WTC11 (cell line): ENCODE results near the gene SLC6A2. TPM values are rescaled to one million over a fixed set of nuclear protein-coding genes. Genes with fewer than 3 reads are reported as not detected.

Source experiments
- ATAC-seq: fragments of 200-7000 bp; cut with Tn5 transposase; 2 replicates; pipeline ENCODE4 v1.10.0; 2021; ENCODE audit warnings: mild to moderate bottlenecking, moderate library complexity
- CTCF ChIA-PET: fragments of 300-600 bp; sonication (Branson Sonifier 250); formaldehyde crosslinking; loops from one replicate; lab custom pipeline; 2021; ENCODE audit warnings: antibody characterized with exemption; lab: Charles Lee
- POLR2A ChIA-PET: fragments of 350-600 bp; sonication (Branson Sonifier 250); formaldehyde crosslinking; loops from one replicate; lab custom pipeline; 2021; ENCODE audit warnings: antibody characterized with exemption; lab: Charles Lee
- DNase-seq: peaks from one replicate; pipeline ENCODE4 v3.0.0; 2021; ENCODE audit warnings: low spot score
- H3K27ac Mint-ChIP-seq: 2 replicates; pipeline ENCODE4 v1.8.0; 2021; ENCODE audit warnings: mixed read lengths
- H3K27me3 Mint-ChIP-seq: 2 replicates; pipeline ENCODE4 v1.8.0; 2021; ENCODE audit warnings: low read depth, mild to moderate bottlenecking, moderate library complexity, mixed read lengths
- H3K36me3 Mint-ChIP-seq: 2 replicates; pipeline ENCODE4 v1.8.0; 2021; ENCODE audit warnings: mixed read lengths
- H3K4me1 Mint-ChIP-seq: 2 replicates; pipeline ENCODE4 v1.8.0; 2022; ENCODE audit warnings: mixed read lengths
- H3K4me3 Mint-ChIP-seq: 2 replicates; pipeline ENCODE4 v1.8.0; 2021; ENCODE audit warnings: mild to moderate bottlenecking, moderate library complexity, mixed read lengths
- H3K9me3 Mint-ChIP-seq: 2 replicates; pipeline ENCODE4 v1.8.0; 2021; ENCODE audit warnings: mixed read lengths
- AFF4 ChIP-seq: sonication (generic); formaldehyde crosslinking; IDR thresholded peaks from 2 replicates; pipeline ENCODE4 v1.8.1; 2023; ENCODE audit warnings: mild to moderate bottlenecking, missing genetic modification reagents, borderline replicate concordance
- ATF6 ChIP-seq: sonication (generic); formaldehyde crosslinking; IDR thresholded peaks from 2 replicates; pipeline ENCODE4 v1.8.1; 2023; ENCODE audit warnings: mild to moderate bottlenecking, missing genetic modification reagents
- FOXJ3 ChIP-seq: sonication (generic); formaldehyde crosslinking; IDR thresholded peaks from 2 replicates; pipeline ENCODE4 v1.9.0; 2021; ENCODE audit warnings: missing genetic modification reagents, mild to moderate bottlenecking, borderline replicate concordance
- NR1H2 ChIP-seq: sonication (generic); formaldehyde crosslinking; IDR thresholded peaks from 2 replicates; pipeline ENCODE4 v1.9.0; 2021; ENCODE audit warnings: mild to moderate bottlenecking, moderate library complexity, missing genetic modification reagents
- NR2C2 ChIP-seq: sonication (generic); formaldehyde crosslinking; IDR thresholded peaks from 2 replicates; pipeline ENCODE4 v1.8.0; 2022; ENCODE audit warnings: mild to moderate bottlenecking, missing genetic modification reagents
- PRRX2 ChIP-seq: fragments of 250-450 bp; sonication (Bioruptor Pico); IDR thresholded peaks from 2 replicates; pipeline ENCODE4 v1.8.0; 2021; ENCODE audit warnings: mild to moderate bottlenecking
- RELA ChIP-seq: sonication (generic); formaldehyde crosslinking; IDR thresholded peaks from 2 replicates; pipeline ENCODE4 v1.8.1; 2022; ENCODE audit warnings: missing genetic modification reagents, mild to moderate bottlenecking, borderline replicate concordance
- SOX15 ChIP-seq: fragments of 250-450 bp; sonication (Bioruptor Pico); IDR thresholded peaks from 2 replicates; pipeline ENCODE4 v1.9.0; 2021; ENCODE audit warnings: mild to moderate bottlenecking
- TCF7 ChIP-seq: sonication (generic); formaldehyde crosslinking; IDR thresholded peaks from 2 replicates; pipeline ENCODE4 v1.8.0; 2022; ENCODE audit warnings: mild to moderate bottlenecking, low read depth, missing genetic modification reagents, moderate library complexity
- USF1 ChIP-seq: sonication (generic); formaldehyde crosslinking; IDR thresholded peaks from 2 replicates; pipeline ENCODE4 v1.8.0; 2022; ENCODE audit warnings: mild to moderate bottlenecking, missing genetic modification reagents
- ZNF138 ChIP-seq: sonication (generic); formaldehyde crosslinking; conservative IDR thresholded peaks from 2 replicates; pipeline ENCODE4 v1.8.1; 2022; ENCODE audit warnings: mild to moderate bottlenecking, moderate library complexity, missing genetic modification reagents
- ZNF219 ChIP-seq: sonication (generic); formaldehyde crosslinking; IDR thresholded peaks from 2 replicates; pipeline ENCODE4 v1.8.0; 2023; ENCODE audit warnings: missing genetic modification reagents, mild to moderate bottlenecking, borderline replicate concordance
- ZNF232 ChIP-seq: sonication (generic); formaldehyde crosslinking; IDR thresholded peaks from 2 replicates; pipeline ENCODE4 v1.8.0; 2022; ENCODE audit warnings: mild to moderate bottlenecking, missing genetic modification reagents
- total RNA-seq: library from RNA; stranded (reverse); gene quantifications from 3 replicates; pipeline ENCODE4 v1.2.3, GENCODE V29; 2021
- TF ChIP-seq, protein P1 (sequence below): sonication (generic); formaldehyde crosslinking; IDR thresholded peaks from 2 replicates; pipeline ENCODE4 v1.8.1; 2022; ENCODE audit warnings: mild to moderate bottlenecking, missing genetic modification reagents, moderate library complexity, borderline replicate concordance
- TF ChIP-seq, protein P2 (sequence below): sonication (generic); formaldehyde crosslinking; IDR thresholded peaks from 2 replicates; pipeline ENCODE4 v1.8.0; 2022; ENCODE audit warnings: mild to moderate bottlenecking, missing genetic modification reagents

The SLC6A2 gene
- total RNA-seq, 1 experiment from 2014 or later = 0.20 TPM

- no peak for TF ChIP-seq AFF4 (CRISPR knock-in tag)
- TF ChIP-seq ZNF138 = no peak
- TF ChIP-seq TCF7 (CRISPR knock-in tag) = no peak
Observed at GRCh38 chr16:55690841-55691240, 35.1 kb downstream of the SLC6A2 start (continued).

GRCh38 chr16:55691771-55692170 lies 36.0 kb downstream of the SLC6A2 start:
- Mint-ChIP-seq H3K4me3 (no peak overlapping the region), H3K27me3 (no peaks in the 10 kb centered on the region; the same call in 1 of the 2 replicates), H3K27ac (no peak overlapping the region), H3K36me3 (no peaks in the 10 kb centered on the region), H3K9me3 (peaks cover 7% of the 10 kb centered on the region), H3K4me1 (peaks cover 23% of the 10 kb centered on the region)
- ATAC-seq = no peak
- ChIA-PET CTCF (no interaction called here), POLR2A (no interaction called here)
- no peak for DNase-seq
- no peak for TF ChIP-seq TCF7 (CRISPR knock-in tag)
- TF ChIP-seq FOXJ3 (CRISPR knock-in tag) = no peak
- no peak for TF ChIP-seq RELA (CRISPR knock-in tag)
- no peak for TF ChIP-seq USF1 (CRISPR knock-in tag)
- TF ChIP-seq SOX15 (CRISPR knock-in tag) = no peak
- TF ChIP-seq, protein P1, sequence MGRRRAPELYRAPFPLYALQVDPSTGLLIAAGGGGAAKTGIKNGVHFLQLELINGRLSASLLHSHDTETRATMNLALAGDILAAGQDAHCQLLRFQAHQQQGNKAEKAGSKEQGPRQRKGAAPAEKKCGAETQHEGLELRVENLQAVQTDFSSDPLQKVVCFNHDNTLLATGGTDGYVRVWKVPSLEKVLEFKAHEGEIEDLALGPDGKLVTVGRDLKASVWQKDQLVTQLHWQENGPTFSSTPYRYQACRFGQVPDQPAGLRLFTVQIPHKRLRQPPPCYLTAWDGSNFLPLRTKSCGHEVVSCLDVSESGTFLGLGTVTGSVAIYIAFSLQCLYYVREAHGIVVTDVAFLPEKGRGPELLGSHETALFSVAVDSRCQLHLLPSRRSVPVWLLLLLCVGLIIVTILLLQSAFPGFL (CRISPR knock-in tag) = no peak
- TF ChIP-seq NR2C2 = no peak
- TF ChIP-seq ATF6 = no peak
- TF ChIP-seq PRRX2 (CRISPR knock-in tag) = no peak
- no peak for TF ChIP-seq ZNF232
- TF ChIP-seq, protein P2, sequence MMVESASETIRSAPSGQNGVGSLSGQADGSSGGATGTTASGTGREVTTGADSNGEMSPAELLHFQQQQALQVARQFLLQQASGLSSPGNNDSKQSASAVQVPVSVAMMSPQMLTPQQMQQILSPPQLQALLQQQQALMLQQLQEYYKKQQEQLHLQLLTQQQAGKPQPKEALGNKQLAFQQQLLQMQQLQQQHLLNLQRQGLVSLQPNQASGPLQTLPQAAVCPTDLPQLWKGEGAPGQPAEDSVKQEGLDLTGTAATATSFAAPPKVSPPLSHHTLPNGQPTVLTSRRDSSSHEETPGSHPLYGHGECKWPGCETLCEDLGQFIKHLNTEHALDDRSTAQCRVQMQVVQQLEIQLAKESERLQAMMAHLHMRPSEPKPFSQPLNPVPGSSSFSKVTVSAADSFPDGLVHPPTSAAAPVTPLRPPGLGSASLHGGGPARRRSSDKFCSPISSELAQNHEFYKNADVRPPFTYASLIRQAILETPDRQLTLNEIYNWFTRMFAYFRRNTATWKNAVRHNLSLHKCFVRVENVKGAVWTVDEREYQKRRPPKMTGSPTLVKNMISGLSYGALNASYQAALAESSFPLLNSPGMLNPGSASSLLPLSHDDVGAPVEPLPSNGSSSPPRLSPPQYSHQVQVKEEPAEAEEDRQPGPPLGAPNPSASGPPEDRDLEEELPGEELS (CRISPR knock-in tag) = no peak
- TF ChIP-seq NR1H2 (CRISPR knock-in tag) = no peak
- TF ChIP-seq ZNF219 (CRISPR knock-in tag) = no peak
